HepG2 (cell line): Measurements from ENCODE around the gene DNAJC8. TPM values are rescaled to one million over a fixed set of nuclear protein-coding genes. Genes with fewer than 3 reads are reported as not detected.
A peak's percentile ranks its signal among the peaks of the same experiment; 100 is the strongest.

ENCODE experiments used
- CEBPZ ChIP-seq: IDR thresholded peaks from 2 replicates; pipeline ENCODE4 v1.6.1; 2012; ENCODE audit warnings: low read length, improper control_type of control experiment
- CREM ChIP-seq, 2 experiments: sonication (generic) in 1 of 2; formaldehyde crosslinking in 1 of 2; IDR thresholded peaks; 2 replicates each; pipeline versions ENCODE4 v1.4.0 to v1.6.1; 2016 to 2020; ENCODE audit warnings: antibody characterized with exemption in 1 of 2, mild to moderate bottlenecking in 1 of 2, missing genetic modification reagents in 1 of 2
- CSRNP2 ChIP-seq: sonication (generic); formaldehyde crosslinking; conservative IDR thresholded peaks from 2 replicates; pipeline ENCODE4 v1.8.0; 2022; ENCODE audit warnings: low read depth, missing genetic modification reagents
- FOXM1 ChIP-seq: sonication (generic); formaldehyde crosslinking; IDR thresholded peaks from 2 replicates; pipeline ENCODE4 v1.5.0; 2020; ENCODE audit warnings: missing genetic modification reagents
- HNRNPLL ChIP-seq: fragments of 200-400 bp; formaldehyde crosslinking; IDR thresholded peaks from 2 replicates; pipeline ENCODE4 v1.6.1; 2017; ENCODE audit warnings: mild to moderate bottlenecking, low read depth, low read length; ENCODE audit not compliant: poor library complexity, severe bottlenecking
- MIER3 ChIP-seq: IDR thresholded peaks from 2 replicates; pipeline ENCODE4 v1.6.1; 2016; ENCODE audit warnings: missing compliant biosample characterization, borderline replicate concordance
- MXD1 ChIP-seq: sonication (generic); formaldehyde crosslinking; IDR thresholded peaks from 2 replicates; pipeline ENCODE4 v1.4.0; 2020; ENCODE audit warnings: mild to moderate bottlenecking, missing genetic modification reagents
- POLR2AphosphoS5 ChIP-seq: IDR thresholded peaks from 2 replicates; pipeline ENCODE4 v1.6.1; 2012; ENCODE audit warnings: low read depth, low read length
- SMAD9 ChIP-seq: sonication (generic); formaldehyde crosslinking; IDR thresholded peaks from 2 replicates; pipeline ENCODE4 v1.5.1; 2020; ENCODE audit warnings: mild to moderate bottlenecking, missing genetic modification reagents
- TAF1 ChIP-seq: sonication (generic); formaldehyde crosslinking; IDR thresholded peaks from 2 replicates; pipeline ENCODE4 v1.4.0; 2020; ENCODE audit warnings: missing genetic modification reagents
- TOE1 ChIP-seq: sonication (generic); formaldehyde crosslinking; IDR thresholded peaks from 2 replicates; pipeline ENCODE4 v1.4.0; 2020; ENCODE audit warnings: mild to moderate bottlenecking, missing genetic modification reagents
- UBTF ChIP-seq: sonication (generic); formaldehyde crosslinking; IDR thresholded peaks from 2 replicates; pipeline ENCODE4 v1.4.0; 2020; ENCODE audit warnings: mild to moderate bottlenecking, missing genetic modification reagents
- ZBTB10 ChIP-seq: sonication (generic); formaldehyde crosslinking; IDR thresholded peaks from 2 replicates; pipeline ENCODE4 v1.4.0; 2020; ENCODE audit warnings: missing genetic modification reagents, borderline replicate concordance
- ZBTB7B ChIP-seq: sonication (generic); formaldehyde crosslinking; IDR thresholded peaks from 2 replicates; pipeline ENCODE4 v1.4.0; 2020; ENCODE audit warnings: missing genetic modification reagents
- ZEB1 ChIP-seq: IDR thresholded peaks from 2 replicates; pipeline ENCODE4 v1.6.1; 2012; ENCODE audit warnings: mild to moderate bottlenecking, low read depth, inconsistent platforms; ENCODE audit not compliant: insufficient replicate concordance
- ZFP1 ChIP-seq: IDR thresholded peaks from 2 replicates; pipeline ENCODE4 v1.6.1; 2016
- ZNF383 ChIP-seq: sonication (generic); formaldehyde crosslinking; IDR thresholded peaks from 2 replicates; pipeline ENCODE4 v1.4.0; 2020; ENCODE audit warnings: missing genetic modification reagents, mild to moderate bottlenecking, borderline replicate concordance
- ZNF740 ChIP-seq: sonication (generic); formaldehyde crosslinking; IDR thresholded peaks from 2 replicates; pipeline ENCODE4 v1.4.0; 2020; ENCODE audit warnings: missing genetic modification reagents
- ZSCAN9 ChIP-seq: IDR thresholded peaks from 2 replicates; pipeline ENCODE4 v1.6.1; 2016; ENCODE audit warnings: borderline replicate concordance
- polyA plus RNA-seq, 8 experiments: library from polyadenylated mRNA; depleted of rRNA in 3 of 8; stranded (reverse) in 7 of 8; unstranded in 1 of 8; fragments of >200 nt; fragmentation: Illumina TruSeq in 4 of 8; extraction: Trizol in 4 of 8; gene quantifications; 2 replicates each; pipeline versions ENCODE4 v1.2.1 to v1.2.3, GENCODE V29; 2011 to 2016; ENCODE audit warnings: low read depth in 4 of 8, missing spikeins in 1 of 8, mixed read lengths in 1 of 8; ENCODE audit not compliant: insufficient read depth in 1 of 8
- total RNA-seq, 5 experiments: library from RNA; depleted of rRNA; stranded (reverse); fragments of >200 nt; fragmentation: Illumina TruSeq; extraction: Trizol; gene quantifications; 2 replicates each; pipeline ENCODE4 v1.2.3, GENCODE V29; 2016; ENCODE audit warnings: low read depth in 1 of 5

The DNAJC8 gene
- total and polyA plus RNA-seq, 2 of the 13 experiments (the other 11 are each of a cell fraction or from before 2014, with no cell fraction given) = 54.5 to 126 TPM

GRCh38 chr1:28259252-28259933 is 26.6 kb upstream of the DNAJC8 start, which contains the start of gene SESN2 (continued):
- no peak for TF ChIP-seq ZBTB10 (CRISPR knock-in tag)
- TF ChIP-seq MIER3 (CRISPR knock-in tag) = no peak
- no peak for TF ChIP-seq ZFP1
- TF ChIP-seq ZBTB7B (CRISPR knock-in tag) = 0 out of 2 replicates have a peak, but pooled peaks have one; percentile 6
- TF ChIP-seq HNRNPLL = peak; percentile 15
- no peak for TF ChIP-seq CEBPZ
- peak; percentile 81 for TF ChIP-seq UBTF (CRISPR knock-in tag)
- TF ChIP-seq CREM (IDR thresholded peaks at IDR 0.05) = peak; percentile 67
- TF ChIP-seq CREM (CRISPR knock-in tag; IDR thresholded peaks at IDR 0.05) = no peak
- no peak for TF ChIP-seq SMAD9 (CRISPR knock-in tag)
- TF ChIP-seq MXD1 = peak; percentile 72; the same call in 1 of the 2 replicates
- no peak for TF ChIP-seq CSRNP2 (CRISPR knock-in tag)
- no peak for TF ChIP-seq TOE1 (CRISPR knock-in tag)
- TF ChIP-seq TAF1 = peak; percentile 97
- no peak for TF ChIP-seq ZEB1
- no peak for TF ChIP-seq ZNF740 (CRISPR knock-in tag)
- TF ChIP-seq POLR2AphosphoS5 = peak; percentile 93
- TF ChIP-seq ZNF383 (CRISPR knock-in tag) = no peak
- no peak for TF ChIP-seq FOXM1
- no peak for TF ChIP-seq ZSCAN9 (CRISPR knock-in tag)
